Erythroblast (primary cell): Measurements from ENCODE around the gene ZNF660.

Experiments used
- GATA1 ChIP-seq: IDR thresholded peaks from 2 replicates; pipeline ENCODE4 v1.6.1; 2011; ENCODE audit warnings: low read depth, mild to moderate bottlenecking, control low read depth, low read length, moderate library complexity
- POLR2A ChIP-seq: IDR thresholded peaks from 2 replicates; pipeline ENCODE4 v1.6.1; 2011; ENCODE audit warnings: mild to moderate bottlenecking, low read length

DNA sequence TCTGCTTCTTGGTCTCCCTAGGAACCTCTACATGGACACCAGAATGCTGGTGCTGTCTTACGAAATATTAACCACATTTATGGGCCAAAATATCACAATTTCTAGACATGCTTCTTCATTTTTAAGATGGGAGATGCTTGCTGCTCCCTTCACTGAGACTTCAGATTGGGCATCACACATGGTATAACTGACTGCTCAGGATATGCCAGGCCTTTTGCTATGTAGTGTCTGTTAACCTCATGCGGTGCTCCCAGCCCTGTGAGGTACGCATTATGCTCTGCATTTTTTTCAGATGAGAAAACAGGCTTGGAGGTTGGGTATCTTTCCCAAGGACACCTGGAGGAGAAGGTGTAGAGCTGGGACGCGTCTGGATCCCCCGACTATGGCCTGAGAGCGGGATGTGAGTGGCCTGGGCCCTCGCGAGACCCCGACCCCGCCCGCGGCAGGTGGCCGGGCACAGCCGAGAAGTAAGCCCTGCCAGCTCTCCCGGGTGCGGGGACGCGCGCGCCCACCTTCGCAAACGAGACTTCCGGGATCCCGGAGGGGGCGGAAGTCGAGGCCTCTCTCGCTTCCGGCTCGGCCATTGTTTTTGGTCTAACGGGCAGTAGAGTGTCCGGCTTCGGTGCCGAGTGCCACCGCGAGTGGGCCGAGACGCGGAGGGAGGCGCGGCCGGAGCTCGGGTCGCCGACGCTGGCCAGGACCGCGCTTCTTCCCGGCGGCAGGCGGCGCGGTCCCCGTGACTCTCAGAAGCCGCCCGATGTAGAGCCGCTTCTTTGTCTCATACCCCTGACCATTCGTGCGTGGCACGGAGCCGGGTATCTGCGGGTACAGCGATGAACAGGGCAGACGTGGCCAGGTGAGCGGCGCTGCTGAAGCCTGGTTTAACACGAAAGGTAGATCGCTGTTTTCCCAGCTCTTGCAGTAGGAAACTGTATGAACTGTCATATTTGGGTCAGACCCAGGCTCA is 29.9 kb upstream of the ZNF660 start, which contains the start of gene ZKSCAN7:
- no peak for TF ChIP-seq POLR2A
- no peak for TF ChIP-seq GATA1
